Tibial artery (tissue), 4 donors: Measurements from ENCODE around the gene IQCF6.

Source experiments
- DNase-seq, 2 donors: peaks; one replicate each; pipeline ENCODE4 v3.0.0-alpha.2; 2019
- H3K27ac ChIP-seq, 2 donors: fragments of 200-600 bp; sonication (generic) in 1 of 2; 1 replicate in 1 of 2; 2 replicates in 1 of 2; pipeline ENCODE4 v1.5.1; 2018 to 2019; ENCODE audit warnings: mild to moderate bottlenecking in 1 of 2
- H3K27me3 ChIP-seq, 2 donors: fragments of 200-600 bp; sonication (generic) in 1 of 2; one replicate each; pipeline versions ENCODE4 v1.5.1 to v1.6.0; 2016 to 2019
- H3K36me3 ChIP-seq, 3 donors: fragments of 200-600 bp; sonication (generic) in 2 of 3; one replicate each; pipeline ENCODE4 v1.5.1; 2016 to 2019; ENCODE audit warnings: mild to moderate bottlenecking in 2 of 3
- H3K4me1 ChIP-seq, 4 donors: fragments of 200-600 bp; sonication (generic) in 2 of 4; 1 replicate in 3 of 4; 2 replicates in 1 of 4; pipeline ENCODE4 v1.5.1; 2016 to 2019
- H3K4me3 ChIP-seq, 2 donors: fragments of 200-600 bp; sonication (generic) in 1 of 2; 1 replicate in 1 of 2; 2 replicates in 1 of 2; pipeline ENCODE4 v1.5.1; 2018 to 2019; ENCODE audit warnings: mild to moderate bottlenecking in 2 of 2
- H3K9me3 ChIP-seq, 3 donors: fragments of 200-600 bp; sonication (generic) in 1 of 3; one replicate each; pipeline ENCODE4 v1.5.1; 2016 to 2019
- intact Hi-C: fragments of 100-400 bp; cut with DNase I; formaldehyde crosslinking; loops from one replicate; pipeline ENCODE4 v1.15.0; 2023; ENCODE audit warnings: low total_unique reads
- TF ChIP-seq, protein P1 (sequence below), 2 experiments: fragments of 200-600 bp in 1 of 2; fragments of 450-650 bp in 1 of 2; IDR thresholded peaks; one replicate each; pipeline ENCODE4 v1.5.1; 2017 to 2019; ENCODE audit warnings: antibody characterized with exemption in 2 of 2, mild to moderate bottlenecking in 1 of 2, moderate library complexity in 1 of 2

IQCF6 gene

DNA sequence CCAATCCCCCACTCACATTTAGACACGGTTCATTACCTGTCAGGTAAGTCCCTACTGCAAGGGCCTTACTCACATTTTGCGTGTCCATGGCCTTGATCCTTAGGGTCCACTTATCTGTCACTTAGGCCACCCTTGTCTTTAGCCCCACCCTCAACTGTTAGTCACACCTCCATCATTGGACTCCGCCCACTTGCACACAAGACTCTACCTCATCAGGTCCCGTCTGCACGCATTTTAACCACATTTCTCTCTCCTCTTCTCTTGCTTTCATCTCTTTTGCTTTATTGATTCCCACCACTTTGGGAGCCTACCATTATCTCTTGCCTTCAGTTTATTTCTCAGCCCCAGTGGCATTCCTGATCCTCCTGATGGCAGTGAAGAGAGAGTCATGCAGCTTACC is at the start of gene IQCF6:
TSS of gene IQCF6 (minus strand) at position 101 of the 400 bp plus-strand sequence. CDS start at position 88, 13 bp downstream.
- H3K4me3 ChIP-seq: no peak within 1 kb of the TSS
- H3K4me1 ChIP-seq: no peaks in the 10 kb centered on the region
- intact Hi-C loops: no loop called here
- H3K36me3 ChIP-seq: no peaks in the 10 kb centered on the region
- TF ChIP-seq, protein P1, sequence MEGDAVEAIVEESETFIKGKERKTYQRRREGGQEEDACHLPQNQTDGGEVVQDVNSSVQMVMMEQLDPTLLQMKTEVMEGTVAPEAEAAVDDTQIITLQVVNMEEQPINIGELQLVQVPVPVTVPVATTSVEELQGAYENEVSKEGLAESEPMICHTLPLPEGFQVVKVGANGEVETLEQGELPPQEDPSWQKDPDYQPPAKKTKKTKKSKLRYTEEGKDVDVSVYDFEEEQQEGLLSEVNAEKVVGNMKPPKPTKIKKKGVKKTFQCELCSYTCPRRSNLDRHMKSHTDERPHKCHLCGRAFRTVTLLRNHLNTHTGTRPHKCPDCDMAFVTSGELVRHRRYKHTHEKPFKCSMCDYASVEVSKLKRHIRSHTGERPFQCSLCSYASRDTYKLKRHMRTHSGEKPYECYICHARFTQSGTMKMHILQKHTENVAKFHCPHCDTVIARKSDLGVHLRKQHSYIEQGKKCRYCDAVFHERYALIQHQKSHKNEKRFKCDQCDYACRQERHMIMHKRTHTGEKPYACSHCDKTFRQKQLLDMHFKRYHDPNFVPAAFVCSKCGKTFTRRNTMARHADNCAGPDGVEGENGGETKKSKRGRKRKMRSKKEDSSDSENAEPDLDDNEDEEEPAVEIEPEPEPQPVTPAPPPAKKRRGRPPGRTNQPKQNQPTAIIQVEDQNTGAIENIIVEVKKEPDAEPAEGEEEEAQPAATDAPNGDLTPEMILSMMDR (IDR thresholded peaks at IDR 0.05): no peak
- no peak within 1 kb of the TSS for H3K27ac ChIP-seq
- peaks cover 0 to 6% of the 10 kb centered on the region in 2 donors for H3K27me3 ChIP-seq
- H3K9me3 ChIP-seq: no peaks in the 10 kb centered on the region
- no peak for DNase-seq

- intact Hi-C loops: no loop called here
- no peaks in the 10 kb centered on the region for H3K4me1 ChIP-seq
- no peak overlapping the region for H3K27ac ChIP-seq
Measured at GRCh38 chr3:51828297-51828696, 49.3 kb upstream of the IQCF6 start.

GRCh38 chr3:51819709-51820406 is 40.8 kb upstream of the IQCF6 start:
- DNase-seq: no peak
- Histone ChIP-seq H3K27me3 (peaks cover 0 to 14% of the 10 kb centered on the region in 2 donors), H3K36me3 (no peaks in the 10 kb centered on the region), H3K9me3 (no peaks in the 10 kb centered on the region), H3K4me1 (no peaks in the 10 kb centered on the region), H3K27ac (no peak overlapping the region), H3K4me3 (no peak overlapping the region)
- intact Hi-C loops: no loop called here
- TF ChIP-seq, protein P1 (IDR thresholded peaks at IDR 0.05): no peak

More at GRCh38 chr3:51828297-51828696, 49.3 kb upstream of the IQCF6 start:
- Histone ChIP-seq H3K36me3 (no peaks in the 10 kb centered on the region), H3K4me3 (no peak overlapping the region), H3K27me3 (peaks cover 0 to 3% of the 10 kb centered on the region in 2 donors), H3K9me3 (peaks cover 0 to 12% (median 0%) of the 10 kb centered on the region in 3 donors)
- DNase-seq: no peak
- TF ChIP-seq, protein P1 (IDR thresholded peaks at IDR 0.05): no peak

DNA sequence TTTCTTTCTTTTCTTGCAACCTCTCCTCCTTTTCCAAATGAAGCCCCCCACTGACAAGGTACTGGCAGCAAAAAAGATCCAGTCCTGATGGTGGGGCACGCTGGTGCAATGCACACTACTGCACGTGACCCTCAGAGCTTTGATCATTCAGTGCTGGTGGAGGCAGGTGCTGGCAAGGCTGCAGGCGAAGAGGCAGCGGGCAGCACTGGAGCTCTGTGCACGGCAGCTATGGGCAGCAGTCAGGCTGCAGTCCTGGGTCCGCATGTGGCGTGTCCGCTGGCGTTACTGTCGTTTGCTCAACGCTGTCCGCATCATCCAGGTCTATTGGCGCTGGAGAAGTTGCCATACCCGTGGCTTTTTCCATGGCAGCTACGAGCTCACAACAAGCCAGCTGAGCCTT is 40.1 kb upstream of the IQCF6 start:
- TF ChIP-seq, protein P1 (IDR thresholded peaks at IDR 0.05): no peak
- H3K27me3 ChIP-seq: peaks cover 0 to 11% of the 10 kb centered on the region in 2 donors
- no peaks in the 10 kb centered on the region for H3K9me3 ChIP-seq
- no peak overlapping the region for H3K27ac ChIP-seq
- no peak for DNase-seq
- H3K36me3 ChIP-seq: no peaks in the 10 kb centered on the region
- no peaks in the 10 kb centered on the region for H3K4me1 ChIP-seq
- intact Hi-C loops: no loop called here
- H3K4me3 ChIP-seq: no peak overlapping the region

GRCh38 chr3:51817375-51817774 is 38.3 kb upstream of the IQCF6 start:
- no peaks in the 10 kb centered on the region for H3K9me3 ChIP-seq
- H3K27ac ChIP-seq: no peak overlapping the region
- no peak overlapping the region for H3K4me3 ChIP-seq
- H3K27me3 ChIP-seq: peaks cover 0 to 11% of the 10 kb centered on the region in 2 donors
- TF ChIP-seq, protein P1 (IDR thresholded peaks at IDR 0.05): no peak
- no peaks in the 10 kb centered on the region for H3K4me1 ChIP-seq
- DNase-seq: no peak
- intact Hi-C loops: no loop called here
- no peaks in the 10 kb centered on the region for H3K36me3 ChIP-seq
